GM23338 (cell line): ENCODE results near the gene ARPP21. TPM values are rescaled to one million over a fixed set of nuclear protein-coding genes. Genes with fewer than 3 reads are reported as not detected.

Experiments
- ATAC-seq: fragments of 200-7000 bp; cut with Tn5 transposase; 3 replicates; pipeline ENCODE4 v1.9.1; 2020
- DNase-seq: peaks from one replicate; pipeline ENCODE4 v3.0.0-alpha.2; 2015; ENCODE audit warnings: low spot score
- H2AFZ ChIP-seq: fragments of 200-600 bp; sonication (generic); 2 replicates; pipeline ENCODE4 v1.8.0; 2016; ENCODE audit warnings: antibody characterized with exemption, mild to moderate bottlenecking, moderate library complexity
- H3F3A ChIP-seq: fragments of 200-600 bp; sonication (generic); replicated peaks from 2 replicates; pipeline ENCODE4 v1.8.0; 2017; ENCODE audit warnings: antibody characterized with exemption, mixed run types, low read depth
- H3K27ac ChIP-seq: fragments of 200-600 bp; sonication (generic); 2 replicates; pipeline ENCODE4 v1.6.1; 2016; ENCODE audit warnings: low read depth
- H3K27me3 ChIP-seq: fragments of 200-600 bp; sonication (generic); 2 replicates; pipeline ENCODE4 v1.8.0; 2016; ENCODE audit warnings: mild to moderate bottlenecking, mixed run types, moderate library complexity; ENCODE audit not compliant: insufficient read depth
- H3K36me3 ChIP-seq: fragments of 200-600 bp; sonication (generic); 2 replicates; pipeline ENCODE4 v1.8.0; 2016; ENCODE audit warnings: mild to moderate bottlenecking; ENCODE audit not compliant: insufficient read depth
- H3K4me1 ChIP-seq: fragments of 200-600 bp; sonication (generic); 2 replicates; pipeline ENCODE4 v1.8.0; 2016; ENCODE audit warnings: mild to moderate bottlenecking, moderate library complexity; ENCODE audit not compliant: insufficient read depth
- H3K4me2 ChIP-seq: fragments of 200-600 bp; sonication (generic); 2 replicates; pipeline ENCODE4 v1.7.1; 2017; ENCODE audit warnings: mixed run types
- H3K4me3 ChIP-seq: fragments of 200-600 bp; sonication (generic); 2 replicates; pipeline ENCODE4 v1.6.1; 2016; ENCODE audit warnings: mixed run types
- H3K79me2 ChIP-seq: fragments of 200-600 bp; sonication (generic); replicated peaks from 2 replicates; pipeline ENCODE4 v1.8.0; 2017; ENCODE audit warnings: mild to moderate bottlenecking; ENCODE audit not compliant: insufficient read depth
- H3K9me2 ChIP-seq: fragments of 200-600 bp; sonication (generic); 2 replicates; pipeline ENCODE4 v1.8.0; 2017; ENCODE audit not compliant: insufficient read depth
- H4K20me1 ChIP-seq: fragments of 200-600 bp; sonication (generic); replicated peaks from 2 replicates; pipeline ENCODE4 v1.8.0; 2017; ENCODE audit warnings: mild to moderate bottlenecking; ENCODE audit not compliant: insufficient read depth
- H3K27ac Mint-ChIP-seq: 2 replicates; pipeline ENCODE4 v1.8.0; 2020; ENCODE audit warnings: inconsistent platforms, mild to moderate bottlenecking, moderate library complexity, mixed read lengths
- H3K27me3 Mint-ChIP-seq: 3 replicates; pipeline ENCODE4 v1.8.0; 2022; ENCODE audit warnings: low read depth, mild to moderate bottlenecking, moderate library complexity, mixed read lengths, inconsistent platforms; ENCODE audit not compliant: insufficient read depth, poor library complexity
- H3K36me3 Mint-ChIP-seq: 3 replicates; pipeline ENCODE4 v1.8.0; 2021; ENCODE audit warnings: low read depth, mild to moderate bottlenecking, inconsistent platforms, moderate library complexity, mixed read lengths
- H3K4me1 Mint-ChIP-seq: 3 replicates; pipeline ENCODE4 v1.8.0; 2020; ENCODE audit warnings: mild to moderate bottlenecking, inconsistent platforms, mixed read lengths
- H3K4me3 Mint-ChIP-seq: 3 replicates; pipeline ENCODE4 v1.8.0; 2021; ENCODE audit warnings: moderate library complexity, mild to moderate bottlenecking, inconsistent platforms, mixed read lengths
- H3K9me3 Mint-ChIP-seq: 3 replicates; pipeline ENCODE4 v1.8.0; 2020; ENCODE audit warnings: moderate library complexity, mild to moderate bottlenecking, inconsistent platforms, mixed read lengths
- CREB1 ChIP-seq: fragments of 250-450 bp; sonication (Bioruptor Pico); IDR thresholded peaks from 2 replicates; pipeline ENCODE4 v1.5.0; 2020; ENCODE audit warnings: low read depth, mild to moderate bottlenecking, moderate library complexity
- EZH2 ChIP-seq: fragments of 200-600 bp; sonication (generic); IDR thresholded peaks from one replicate; pipeline ENCODE4 v1.8.0; 2017; ENCODE audit warnings: antibody characterized with exemption, mild to moderate bottlenecking, low read depth; ENCODE audit not compliant: unreplicated experiment
- EZH2phosphoT487 ChIP-seq: fragments of 200-600 bp; sonication (generic); IDR thresholded peaks from one replicate; pipeline ENCODE4 v1.8.1; 2018; ENCODE audit warnings: antibody characterized with exemption; ENCODE audit not compliant: unreplicated experiment
- JUNB ChIP-seq: IDR thresholded peaks from one replicate; pipeline ENCODE4 v1.6.1; 2016; ENCODE audit warnings: antibody characterized with exemption; ENCODE audit not compliant: unreplicated experiment
- NANOG ChIP-seq: IDR thresholded peaks from 2 replicates; pipeline ENCODE4 v1.6.1; 2016; ENCODE audit warnings: antibody characterized with exemption, borderline replicate concordance
- POLR2AphosphoS5 ChIP-seq: IDR thresholded peaks from 2 replicates; pipeline ENCODE4 v1.6.1; 2016; ENCODE audit warnings: antibody characterized with exemption, low read depth
- ZNF114 ChIP-seq: fragments of 250-450 bp; sonication (Bioruptor Pico); IDR thresholded peaks from 2 replicates; pipeline ENCODE4 v1.5.0; 2020; ENCODE audit warnings: mild to moderate bottlenecking, moderate library complexity
- ZNF331 ChIP-seq: fragments of 250-450 bp; sonication (Bioruptor Pico); IDR thresholded peaks from 2 replicates; pipeline ENCODE4 v1.5.0; 2020; ENCODE audit warnings: low read depth, mild to moderate bottlenecking, moderate library complexity
- polyA plus RNA-seq: library from polyadenylated mRNA; unstranded; fragments of >200 nt; fragmentation: Nextera tagmentation; extraction: Ambion mirVana; gene quantifications from 2 replicates; pipeline ENCODE4 v1.2.1, GENCODE V29; 2016
- total RNA-seq: library from RNA; depleted of rRNA; stranded (reverse); fragments of >200 nt; shearing (Covaris generic); gene quantifications from 2 replicates; pipeline ENCODE4 v1.2.3, GENCODE V29; 2014
- TF ChIP-seq, protein P1 (sequence below): fragments of 250-450 bp; sonication (Bioruptor Pico); IDR thresholded peaks from 2 replicates; pipeline ENCODE4 v1.5.0; 2020; ENCODE audit warnings: mild to moderate bottlenecking, moderate library complexity
- TF ChIP-seq, protein P2 (sequence below): IDR thresholded peaks from one replicate; pipeline ENCODE4 v1.6.1; 2018; ENCODE audit warnings: antibody characterized with exemption; ENCODE audit not compliant: unreplicated experiment
- TF ChIP-seq, protein P3 (sequence below): IDR thresholded peaks from 2 replicates; pipeline ENCODE4 v1.6.1; 2016; ENCODE audit warnings: antibody characterized with exemption
- TF ChIP-seq, protein P4 (sequence below), 2 experiments: fragments of 200-600 bp in 1 of 2; sonication (generic) in 1 of 2; conservative IDR thresholded peaks; 2 replicates each; pipeline versions ENCODE4 v1.5.1 to v1.6.1; 2016 to 2017; ENCODE audit warnings: antibody characterized with exemption in 2 of 2, low read depth in 2 of 2, mild to moderate bottlenecking in 2 of 2, moderate library complexity in 1 of 2

The ARPP21 gene
- total and polyA plus RNA-seq, 2 experiments from 2014 or later, result not detected

DNA sequence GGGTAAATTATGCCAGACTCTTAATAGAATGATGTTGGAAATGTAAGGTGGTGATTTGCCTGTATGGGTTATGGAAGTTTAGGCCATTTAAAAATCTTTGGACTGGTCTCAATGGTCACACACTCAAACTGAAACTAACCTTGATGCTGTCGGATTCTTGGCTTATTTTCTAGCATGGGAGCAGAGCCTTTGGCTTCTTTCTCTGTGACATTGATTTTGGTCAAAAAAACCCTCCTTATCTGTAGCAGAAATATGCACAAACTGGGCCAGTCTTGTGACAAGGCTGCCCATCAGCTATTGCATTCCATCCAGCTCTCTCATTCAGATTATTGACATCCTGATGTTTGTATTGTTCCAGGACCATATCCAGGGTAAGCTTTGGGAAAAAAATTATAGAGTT, 35.9 kb downstream of the ARPP21 start (continued):
- TF ChIP-seq, protein P1, sequence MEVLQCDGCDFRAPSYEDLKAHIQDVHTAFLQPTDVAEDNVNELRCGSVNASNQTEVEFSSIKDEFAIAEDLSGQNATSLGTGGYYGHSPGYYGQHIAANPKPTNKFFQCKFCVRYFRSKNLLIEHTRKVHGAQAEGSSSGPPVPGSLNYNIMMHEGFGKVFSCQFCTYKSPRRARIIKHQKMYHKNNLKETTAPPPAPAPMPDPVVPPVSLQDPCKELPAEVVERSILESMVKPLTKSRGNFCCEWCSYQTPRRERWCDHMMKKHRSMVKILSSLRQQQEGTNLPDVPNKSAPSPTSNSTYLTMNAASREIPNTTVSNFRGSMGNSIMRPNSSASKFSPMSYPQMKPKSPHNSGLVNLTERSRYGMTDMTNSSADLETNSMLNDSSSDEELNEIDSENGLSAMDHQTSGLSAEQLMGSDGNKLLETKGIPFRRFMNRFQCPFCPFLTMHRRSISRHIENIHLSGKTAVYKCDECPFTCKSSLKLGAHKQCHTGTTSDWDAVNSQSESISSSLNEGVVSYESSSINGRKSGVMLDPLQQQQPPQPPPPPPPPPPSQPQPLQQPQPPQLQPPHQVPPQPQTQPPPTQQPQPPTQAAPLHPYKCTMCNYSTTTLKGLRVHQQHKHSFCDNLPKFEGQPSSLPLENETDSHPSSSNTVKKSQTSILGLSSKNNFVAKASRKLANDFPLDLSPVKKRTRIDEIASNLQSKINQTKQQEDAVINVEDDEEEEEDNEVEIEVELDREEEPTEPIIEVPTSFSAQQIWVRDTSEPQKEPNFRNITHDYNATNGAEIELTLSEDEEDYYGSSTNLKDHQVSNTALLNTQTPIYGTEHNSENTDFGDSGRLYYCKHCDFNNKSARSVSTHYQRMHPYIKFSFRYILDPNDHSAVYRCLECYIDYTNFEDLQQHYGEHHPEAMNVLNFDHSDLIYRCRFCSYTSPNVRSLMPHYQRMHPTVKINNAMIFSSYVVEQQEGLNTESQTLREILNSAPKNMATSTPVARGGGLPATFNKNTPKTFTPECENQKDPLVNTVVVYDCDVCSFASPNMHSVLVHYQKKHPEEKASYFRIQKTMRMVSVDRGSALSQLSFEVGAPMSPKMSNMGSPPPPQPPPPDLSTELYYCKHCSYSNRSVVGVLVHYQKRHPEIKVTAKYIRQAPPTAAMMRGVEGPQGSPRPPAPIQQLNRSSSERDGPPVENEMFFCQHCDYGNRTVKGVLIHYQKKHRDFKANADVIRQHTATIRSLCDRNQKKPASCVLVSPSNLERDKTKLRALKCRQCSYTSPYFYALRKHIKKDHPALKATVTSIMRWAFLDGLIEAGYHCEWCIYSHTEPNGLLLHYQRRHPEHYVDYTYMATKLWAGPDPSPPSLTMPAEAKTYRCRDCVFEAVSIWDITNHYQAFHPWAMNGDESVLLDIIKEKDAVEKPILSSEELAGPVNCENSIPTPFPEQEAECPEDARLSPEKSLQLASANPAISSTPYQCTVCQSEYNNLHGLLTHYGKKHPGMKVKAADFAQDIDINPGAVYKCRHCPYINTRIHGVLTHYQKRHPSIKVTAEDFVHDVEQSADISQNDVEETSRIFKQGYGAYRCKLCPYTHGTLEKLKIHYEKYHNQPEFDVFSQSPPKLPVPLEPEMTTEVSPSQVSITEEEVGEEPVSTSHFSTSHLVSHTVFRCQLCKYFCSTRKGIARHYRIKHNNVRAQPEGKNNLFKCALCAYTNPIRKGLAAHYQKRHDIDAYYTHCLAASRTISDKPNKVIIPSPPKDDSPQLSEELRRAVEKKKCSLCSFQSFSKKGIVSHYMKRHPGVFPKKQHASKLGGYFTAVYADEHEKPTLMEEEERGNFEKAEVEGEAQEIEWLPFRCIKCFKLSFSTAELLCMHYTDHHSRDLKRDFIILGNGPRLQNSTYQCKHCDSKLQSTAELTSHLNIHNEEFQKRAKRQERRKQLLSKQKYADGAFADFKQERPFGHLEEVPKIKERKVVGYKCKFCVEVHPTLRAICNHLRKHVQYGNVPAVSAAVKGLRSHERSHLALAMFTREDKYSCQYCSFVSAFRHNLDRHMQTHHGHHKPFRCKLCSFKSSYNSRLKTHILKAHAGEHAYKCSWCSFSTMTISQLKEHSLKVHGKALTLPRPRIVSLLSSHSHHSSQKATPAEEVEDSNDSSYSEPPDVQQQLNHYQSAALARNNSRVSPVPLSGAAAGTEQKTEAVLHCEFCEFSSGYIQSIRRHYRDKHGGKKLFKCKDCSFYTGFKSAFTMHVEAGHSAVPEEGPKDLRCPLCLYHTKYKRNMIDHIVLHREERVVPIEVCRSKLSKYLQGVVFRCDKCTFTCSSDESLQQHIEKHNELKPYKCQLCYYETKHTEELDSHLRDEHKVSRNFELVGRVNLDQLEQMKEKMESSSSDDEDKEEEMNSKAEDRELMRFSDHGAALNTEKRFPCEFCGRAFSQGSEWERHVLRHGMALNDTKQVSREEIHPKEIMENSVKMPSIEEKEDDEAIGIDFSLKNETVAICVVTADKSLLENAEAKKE (CRISPR knock-in tag), result no peak

DNA sequence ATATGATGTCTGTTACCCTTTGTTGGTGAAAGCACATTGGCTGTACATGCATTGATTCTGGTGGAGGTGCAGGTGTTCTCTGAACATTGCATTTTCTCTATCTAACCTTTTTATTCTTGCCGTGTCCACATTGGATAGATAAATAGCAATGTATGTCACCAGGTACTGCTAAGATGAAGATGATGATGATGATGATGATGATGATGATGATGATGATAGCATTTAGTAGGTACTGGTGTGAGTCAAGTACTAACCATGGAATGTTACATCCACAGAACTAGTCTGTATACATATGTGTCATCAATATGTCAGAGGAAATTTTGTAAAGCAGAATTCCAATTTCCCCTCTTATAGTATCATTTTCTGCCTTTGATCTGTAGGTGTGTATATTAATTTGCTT, 36.3 kb downstream of the ARPP21 start:
- no peaks in the 10 kb centered on the region for H3K27me3 ChIP-seq
- Mint-ChIP-seq H3K9me3 (no peaks in the 10 kb centered on the region), H3K4me1 (peaks cover under 1% of the 10 kb centered on the region; the same call in 1 of the 3 replicates), H3K27me3 (no peaks in the 10 kb centered on the region), H3K4me3 (no peak overlapping the region), H3K27ac (no peak overlapping the region), H3K36me3 (no peaks in the 10 kb centered on the region)
- H4K20me1 ChIP-seq, result no peaks in the 10 kb centered on the region
- H3K27ac ChIP-seq, result no peak overlapping the region
- no peaks in the 10 kb centered on the region for H3K36me3 ChIP-seq
- no peak overlapping the region for H2AFZ ChIP-seq
- H3K9me2 ChIP-seq, result no peaks in the 10 kb centered on the region
- H3K79me2 ChIP-seq, result no peaks in the 10 kb centered on the region
- no peak for DNase-seq
- ATAC-seq, result no peak
- no peak overlapping the region for H3K4me3 ChIP-seq
- no peak overlapping the region for H3K4me2 ChIP-seq
- no peaks in the 10 kb centered on the region for H3F3A ChIP-seq
- H3K4me1 ChIP-seq, result no peaks in the 10 kb centered on the region; the same call in 1 of the 2 replicates
- TF ChIP-seq JUNB, result no peak
- TF ChIP-seq, protein P2, sequence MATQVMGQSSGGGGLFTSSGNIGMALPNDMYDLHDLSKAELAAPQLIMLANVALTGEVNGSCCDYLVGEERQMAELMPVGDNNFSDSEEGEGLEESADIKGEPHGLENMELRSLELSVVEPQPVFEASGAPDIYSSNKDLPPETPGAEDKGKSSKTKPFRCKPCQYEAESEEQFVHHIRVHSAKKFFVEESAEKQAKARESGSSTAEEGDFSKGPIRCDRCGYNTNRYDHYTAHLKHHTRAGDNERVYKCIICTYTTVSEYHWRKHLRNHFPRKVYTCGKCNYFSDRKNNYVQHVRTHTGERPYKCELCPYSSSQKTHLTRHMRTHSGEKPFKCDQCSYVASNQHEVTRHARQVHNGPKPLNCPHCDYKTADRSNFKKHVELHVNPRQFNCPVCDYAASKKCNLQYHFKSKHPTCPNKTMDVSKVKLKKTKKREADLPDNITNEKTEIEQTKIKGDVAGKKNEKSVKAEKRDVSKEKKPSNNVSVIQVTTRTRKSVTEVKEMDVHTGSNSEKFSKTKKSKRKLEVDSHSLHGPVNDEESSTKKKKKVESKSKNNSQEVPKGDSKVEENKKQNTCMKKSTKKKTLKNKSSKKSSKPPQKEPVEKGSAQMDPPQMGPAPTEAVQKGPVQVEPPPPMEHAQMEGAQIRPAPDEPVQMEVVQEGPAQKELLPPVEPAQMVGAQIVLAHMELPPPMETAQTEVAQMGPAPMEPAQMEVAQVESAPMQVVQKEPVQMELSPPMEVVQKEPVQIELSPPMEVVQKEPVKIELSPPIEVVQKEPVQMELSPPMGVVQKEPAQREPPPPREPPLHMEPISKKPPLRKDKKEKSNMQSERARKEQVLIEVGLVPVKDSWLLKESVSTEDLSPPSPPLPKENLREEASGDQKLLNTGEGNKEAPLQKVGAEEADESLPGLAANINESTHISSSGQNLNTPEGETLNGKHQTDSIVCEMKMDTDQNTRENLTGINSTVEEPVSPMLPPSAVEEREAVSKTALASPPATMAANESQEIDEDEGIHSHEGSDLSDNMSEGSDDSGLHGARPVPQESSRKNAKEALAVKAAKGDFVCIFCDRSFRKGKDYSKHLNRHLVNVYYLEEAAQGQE, result no peak
- no peak for TF ChIP-seq EZH2phosphoT487
- TF ChIP-seq, protein P3, sequence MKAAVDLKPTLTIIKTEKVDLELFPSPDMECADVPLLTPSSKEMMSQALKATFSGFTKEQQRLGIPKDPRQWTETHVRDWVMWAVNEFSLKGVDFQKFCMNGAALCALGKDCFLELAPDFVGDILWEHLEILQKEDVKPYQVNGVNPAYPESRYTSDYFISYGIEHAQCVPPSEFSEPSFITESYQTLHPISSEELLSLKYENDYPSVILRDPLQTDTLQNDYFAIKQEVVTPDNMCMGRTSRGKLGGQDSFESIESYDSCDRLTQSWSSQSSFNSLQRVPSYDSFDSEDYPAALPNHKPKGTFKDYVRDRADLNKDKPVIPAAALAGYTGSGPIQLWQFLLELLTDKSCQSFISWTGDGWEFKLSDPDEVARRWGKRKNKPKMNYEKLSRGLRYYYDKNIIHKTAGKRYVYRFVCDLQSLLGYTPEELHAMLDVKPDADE, result no peak
- no peak for TF ChIP-seq CREB1 (CRISPR knock-in tag)
- TF ChIP-seq POLR2AphosphoS5, result no peak
- TF ChIP-seq ZNF331, result no peak
- no peak for TF ChIP-seq EZH2
- TF ChIP-seq, protein P4, sequence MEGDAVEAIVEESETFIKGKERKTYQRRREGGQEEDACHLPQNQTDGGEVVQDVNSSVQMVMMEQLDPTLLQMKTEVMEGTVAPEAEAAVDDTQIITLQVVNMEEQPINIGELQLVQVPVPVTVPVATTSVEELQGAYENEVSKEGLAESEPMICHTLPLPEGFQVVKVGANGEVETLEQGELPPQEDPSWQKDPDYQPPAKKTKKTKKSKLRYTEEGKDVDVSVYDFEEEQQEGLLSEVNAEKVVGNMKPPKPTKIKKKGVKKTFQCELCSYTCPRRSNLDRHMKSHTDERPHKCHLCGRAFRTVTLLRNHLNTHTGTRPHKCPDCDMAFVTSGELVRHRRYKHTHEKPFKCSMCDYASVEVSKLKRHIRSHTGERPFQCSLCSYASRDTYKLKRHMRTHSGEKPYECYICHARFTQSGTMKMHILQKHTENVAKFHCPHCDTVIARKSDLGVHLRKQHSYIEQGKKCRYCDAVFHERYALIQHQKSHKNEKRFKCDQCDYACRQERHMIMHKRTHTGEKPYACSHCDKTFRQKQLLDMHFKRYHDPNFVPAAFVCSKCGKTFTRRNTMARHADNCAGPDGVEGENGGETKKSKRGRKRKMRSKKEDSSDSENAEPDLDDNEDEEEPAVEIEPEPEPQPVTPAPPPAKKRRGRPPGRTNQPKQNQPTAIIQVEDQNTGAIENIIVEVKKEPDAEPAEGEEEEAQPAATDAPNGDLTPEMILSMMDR (conservative IDR thresholded peaks at IDR 0.05; ENCODE audit: low read depth in 2 of 2), result no peak
- no peak for TF ChIP-seq NANOG
- TF ChIP-seq ZNF114 (CRISPR knock-in tag), result no peak
